SK-N-SH (cell line): ENCODE measurements around the gene XK. TPM values are rescaled to one million over a fixed set of nuclear protein-coding genes. Genes with fewer than 3 reads are reported as not detected.

Experiments
- CTCF ChIA-PET: fragments of 300-600, 350-600 bp; formaldehyde crosslinking; extraction: SDS; loops from one replicate; lab custom pipeline; 2021; lab: Yijun Ruan, JAX
- POLR2A ChIA-PET: fragments of 350-600 bp; sonication (Branson Sonifier 250); formaldehyde crosslinking; extraction: SDS; loops from one replicate; lab custom pipeline; 2020; ENCODE audit warnings: antibody characterized with exemption, inconsistent platforms; lab: Yijun Ruan, JAX
- DNase-seq: peaks from one replicate; pipeline ENCODE4 v3.0.0; 2012
- H2AFZ ChIP-seq: fragments of 200-600 bp; sonication (generic); 2 replicates; pipeline ENCODE4 v1.8.1; 2016; ENCODE audit warnings: antibody characterized with exemption, mild to moderate bottlenecking, low read depth
- H3F3A ChIP-seq: fragments of 200-600 bp; sonication (generic); replicated peaks from 2 replicates; pipeline ENCODE3; 2016; ENCODE audit warnings: antibody characterized with exemption, mild to moderate bottlenecking; ENCODE audit not compliant: insufficient read depth
- H3K27ac ChIP-seq, 2 experiments: fragments of 200-500 bp in 1 of 2; fragments of 200-600 bp in 1 of 2; sonication (Bioruptor generic) in 1 of 2; sonication (generic), shearing (Covaris generic) in 1 of 2; 2 replicates each; pipeline versions ENCODE4 v1.5.1 to v1.6.1; 2014 to 2016; ENCODE audit warnings: low read depth in 2 of 2, inconsistent platforms in 1 of 2, low read length in 1 of 2, mild to moderate bottlenecking in 1 of 2, mixed read lengths in 1 of 2
- H3K27me3 ChIP-seq: fragments of 200-600 bp; sonication (generic), shearing (Covaris generic); 2 replicates; pipeline ENCODE4 v1.6.1; 2016; ENCODE audit warnings: mixed run types; ENCODE audit not compliant: insufficient read depth
- H3K36me3 ChIP-seq, 2 experiments: fragments of 200-500 bp in 1 of 2; fragments of 200-600 bp in 1 of 2; sonication (Bioruptor generic) in 1 of 2; sonication (generic) in 1 of 2; replicated peaks in 1 of 2; 2 replicates each; pipeline versions ENCODE3 to v1.5.1; 2014 to 2016; ENCODE audit warnings: low read length in 1 of 2, mild to moderate bottlenecking in 1 of 2; ENCODE audit not compliant: insufficient read depth in 2 of 2, control insufficient read depth in 1 of 2
- H3K4me1 ChIP-seq, 2 experiments: fragments of 200-500 bp in 1 of 2; fragments of 200-600 bp in 1 of 2; sonication (Bioruptor generic) in 1 of 2; sonication (generic), shearing (Covaris generic) in 1 of 2; 2 replicates each; pipeline versions ENCODE4 v1.5.1 to v1.6.1; 2014 to 2016; ENCODE audit warnings: low read depth in 1 of 2, low read length in 1 of 2, mixed run types in 1 of 2; ENCODE audit not compliant: insufficient read depth in 2 of 2, control insufficient read depth in 1 of 2
- H3K4me2 ChIP-seq: fragments of 200-600 bp; sonication (generic), shearing (Covaris generic); 2 replicates; pipeline ENCODE4 v1.6.1; 2017; ENCODE audit warnings: mixed run types
- H3K4me3 ChIP-seq, 2 experiments: fragments of 200-500 bp in 1 of 2; fragments of 200-600 bp in 1 of 2; sonication (Bioruptor generic) in 1 of 2; sonication (generic), shearing (Covaris generic) in 1 of 2; 2 replicates each; pipeline versions ENCODE4 v1.5.1 to v1.8.1; 2014 to 2016; ENCODE audit warnings: low read depth in 2 of 2, inconsistent platforms in 1 of 2, low read length in 1 of 2, mild to moderate bottlenecking in 1 of 2, mixed read lengths in 1 of 2, moderate library complexity in 1 of 2
- H3K79me2 ChIP-seq: fragments of 200-600 bp; sonication (generic); 2 replicates; pipeline ENCODE4 v1.8.1; 2017; ENCODE audit warnings: mild to moderate bottlenecking; ENCODE audit not compliant: insufficient read depth
- H3K9ac ChIP-seq: fragments of 200-600 bp; sonication (generic); 2 replicates; pipeline ENCODE4 v1.6.1; 2017; ENCODE audit warnings: mixed run types
- H3K9me2 ChIP-seq: fragments of 200-600 bp; sonication (generic); 2 replicates; pipeline ENCODE4 v1.6.1; 2017; ENCODE audit warnings: mixed run types
- H3K9me3 ChIP-seq: fragments of 200-600 bp; sonication (generic); 2 replicates; pipeline ENCODE4 v1.6.1; 2017; ENCODE audit warnings: mixed run types, mild to moderate bottlenecking, moderate library complexity
- H4K20me1 ChIP-seq: fragments of 200-600 bp; sonication (generic); 2 replicates; pipeline ENCODE4 v1.6.1; 2017; ENCODE audit warnings: mild to moderate bottlenecking, mixed run types; ENCODE audit not compliant: insufficient read depth
- EZH2phosphoT487 ChIP-seq: fragments of 200-600 bp; sonication (generic); IDR thresholded peaks from 2 replicates; pipeline ENCODE4 v1.6.1; 2017; ENCODE audit warnings: low read depth, mixed run types, mild to moderate bottlenecking, antibody characterized with exemption, moderate library complexity, borderline replicate concordance
- FOSL2 ChIP-seq: IDR thresholded peaks from 2 replicates; pipeline ENCODE4 v1.4.0; 2012; ENCODE audit warnings: low read depth, mild to moderate bottlenecking, moderate library complexity, borderline replicate concordance
- FOXJ3 ChIP-seq: sonication (generic); formaldehyde crosslinking; IDR thresholded peaks from 2 replicates; pipeline ENCODE4 v1.5.1; 2020; ENCODE audit warnings: mild to moderate bottlenecking, missing genetic modification reagents
- FOXM1 ChIP-seq: IDR thresholded peaks from 2 replicates; pipeline ENCODE4 v1.4.0; 2012; ENCODE audit warnings: low read depth, mild to moderate bottlenecking
- GABPA ChIP-seq: IDR thresholded peaks from 2 replicates; pipeline ENCODE4 v1.4.0; 2012; ENCODE audit warnings: low read depth, mild to moderate bottlenecking
- MEF2A ChIP-seq: IDR thresholded peaks from 2 replicates; pipeline ENCODE4 v1.4.0; 2012; ENCODE audit warnings: low read depth, borderline replicate concordance
- MXI1 ChIP-seq: IDR thresholded peaks from 2 replicates; pipeline ENCODE4 v1.6.1; 2012; ENCODE audit warnings: mild to moderate bottlenecking, low read depth, low read length, improper control_type of control experiment
- POLR2AphosphoS5 ChIP-seq: IDR thresholded peaks from 2 replicates; pipeline ENCODE4 v1.6.1; 2012; ENCODE audit warnings: low read depth, low read length
- RXRA ChIP-seq: IDR thresholded peaks from 2 replicates; pipeline ENCODE4 v1.4.0; 2012; ENCODE audit warnings: low read depth, mild to moderate bottlenecking, borderline replicate concordance
- TAF1 ChIP-seq: IDR thresholded peaks from 2 replicates; pipeline ENCODE4 v1.6.1; 2012; ENCODE audit warnings: low read depth, mild to moderate bottlenecking, low read length, moderate library complexity, borderline replicate concordance
- USF1 ChIP-seq: IDR thresholded peaks from 2 replicates; pipeline ENCODE4 v1.4.0; 2012; ENCODE audit warnings: low read depth, borderline replicate concordance
- WGBS: methylation state at CpG from one replicate; pipeline ENCODE4 v1.1.6; 2017; ENCODE audit warnings: low lambda C conversion rate; 5-methylcytosine and 5-hydroxymethylcytosine counted together
- polyA plus RNA-seq, 3 experiments: library from polyadenylated mRNA; depleted of rRNA; stranded (reverse); fragments of >200 nt; gene quantifications; 2 replicates each; pipeline ENCODE4 v1.2.3, GENCODE V29; 2012
- TF ChIP-seq, protein P1 (sequence below): fragments of 200-600 bp; sonication (generic); IDR thresholded peaks from 2 replicates; pipeline ENCODE4 v1.6.1; 2017; ENCODE audit warnings: antibody characterized with exemption, mild to moderate bottlenecking, moderate library complexity

XK gene
- polyA plus RNA-seq, 1 of the 3 experiments (the other 2 are of a cell fraction), result not detected

GRCh38 chrX:37690119-37690518, 4.5 kb downstream of the XK start:
- H3K4me1 ChIP-seq, result peaks cover 0 to 3% of the 10 kb centered on the region in 2 experiments; a peak in 1 of 4 replicates
- H4K20me1 ChIP-seq, result no peaks in the 10 kb centered on the region
- H3K9me2 ChIP-seq, result no peaks in the 10 kb centered on the region
- H3K27me3 ChIP-seq, result peaks cover 12% of the 10 kb centered on the region; the same call in 1 of the 2 replicates
- H3K4me2 ChIP-seq, result no peak overlapping the region
- H3K9ac ChIP-seq, result no peak overlapping the region
- no peaks in the 10 kb centered on the region for H3K79me2 ChIP-seq
- ChIA-PET CTCF (interaction anchor here (0.7 kb wide), 1 partner anchor 27 kb away, joined by 3 read pairs; no protein-coding TSS in a partner anchor), POLR2A (no interaction called here)
- H3K4me3 ChIP-seq, result no peak overlapping the region
- DNase-seq, result no peak
- H3F3A ChIP-seq, result no peaks in the 10 kb centered on the region
- H3K27ac ChIP-seq, result no peak overlapping the region
- TF ChIP-seq TAF1, result no peak
- TF ChIP-seq, protein P1, sequence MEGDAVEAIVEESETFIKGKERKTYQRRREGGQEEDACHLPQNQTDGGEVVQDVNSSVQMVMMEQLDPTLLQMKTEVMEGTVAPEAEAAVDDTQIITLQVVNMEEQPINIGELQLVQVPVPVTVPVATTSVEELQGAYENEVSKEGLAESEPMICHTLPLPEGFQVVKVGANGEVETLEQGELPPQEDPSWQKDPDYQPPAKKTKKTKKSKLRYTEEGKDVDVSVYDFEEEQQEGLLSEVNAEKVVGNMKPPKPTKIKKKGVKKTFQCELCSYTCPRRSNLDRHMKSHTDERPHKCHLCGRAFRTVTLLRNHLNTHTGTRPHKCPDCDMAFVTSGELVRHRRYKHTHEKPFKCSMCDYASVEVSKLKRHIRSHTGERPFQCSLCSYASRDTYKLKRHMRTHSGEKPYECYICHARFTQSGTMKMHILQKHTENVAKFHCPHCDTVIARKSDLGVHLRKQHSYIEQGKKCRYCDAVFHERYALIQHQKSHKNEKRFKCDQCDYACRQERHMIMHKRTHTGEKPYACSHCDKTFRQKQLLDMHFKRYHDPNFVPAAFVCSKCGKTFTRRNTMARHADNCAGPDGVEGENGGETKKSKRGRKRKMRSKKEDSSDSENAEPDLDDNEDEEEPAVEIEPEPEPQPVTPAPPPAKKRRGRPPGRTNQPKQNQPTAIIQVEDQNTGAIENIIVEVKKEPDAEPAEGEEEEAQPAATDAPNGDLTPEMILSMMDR, result no peak
- no peak for TF ChIP-seq GABPA
- TF ChIP-seq FOXM1, result no peak
- no peak for TF ChIP-seq MXI1
- TF ChIP-seq MEF2A, result no peak
- no peak for TF ChIP-seq FOSL2
- no peak for TF ChIP-seq POLR2AphosphoS5
- no peaks in the 10 kb centered on the region for H3K36me3 ChIP-seq
- H3K9me3 ChIP-seq, result no peaks in the 10 kb centered on the region
- H2AFZ ChIP-seq, result no peak overlapping the region

DNA sequence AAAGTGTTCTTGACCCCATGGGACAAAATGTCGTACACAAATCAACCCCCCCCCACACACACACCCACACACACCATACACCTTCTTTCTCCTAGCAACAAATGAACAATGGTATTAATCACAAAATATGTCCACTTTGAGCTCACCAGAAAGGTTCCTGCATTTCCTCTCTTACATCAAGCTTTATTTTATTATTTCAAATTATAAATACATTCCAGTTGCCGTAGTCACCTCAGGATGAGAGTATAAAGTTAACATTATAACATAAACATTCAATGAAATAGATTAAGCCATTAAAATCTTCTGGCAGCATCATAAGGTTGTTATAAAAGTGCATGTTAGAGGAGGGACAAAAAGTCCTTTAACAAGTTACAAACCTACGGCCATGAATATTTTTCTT, 7.3 kb downstream of the XK start:
- Histone ChIP-seq H3K4me3 (no peak overlapping the region), H3K36me3 (no peaks in the 10 kb centered on the region), H3K4me2 (no peak overlapping the region), H3K4me1 (no peaks in the 10 kb centered on the region), H4K20me1 (no peaks in the 10 kb centered on the region), H3K79me2 (no peaks in the 10 kb centered on the region), H3K9ac (no peak overlapping the region), H3K9me3 (no peaks in the 10 kb centered on the region), H3K9me2 (no peaks in the 10 kb centered on the region), H3K27ac (no peak overlapping the region), H3K27me3 (no peaks in the 10 kb centered on the region; the same call in 1 of the 2 replicates), H2AFZ (no peak overlapping the region), H3F3A (no peaks in the 10 kb centered on the region)
- CTCF ChIA-PET, result no interaction called here
- WGBS, result 33% methylated on average over 3 of the region's 3 CpGs
- DNase-seq, result no peak
- POLR2A ChIA-PET, result no interaction called here
- TF ChIP-seq RXRA (no peak), FOXM1 (no peak), FOXJ3 (no peak), USF1 (no peak), EZH2phosphoT487 (no peak)
